ENCODE data around the gene ARL5A.
A peak's percentile ranks its signal among the peaks of the same experiment; 100 is the strongest.
"Not testable (repeated sequence)": the region's sequence is repeated elsewhere in the genome, so short reads cannot be mapped to it uniquely, and the experiment has no call there.

ARL5A gene, protein sequence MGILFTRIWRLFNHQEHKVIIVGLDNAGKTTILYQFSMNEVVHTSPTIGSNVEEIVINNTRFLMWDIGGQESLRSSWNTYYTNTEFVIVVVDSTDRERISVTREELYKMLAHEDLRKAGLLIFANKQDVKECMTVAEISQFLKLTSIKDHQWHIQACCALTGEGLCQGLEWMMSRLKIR

DNA sequence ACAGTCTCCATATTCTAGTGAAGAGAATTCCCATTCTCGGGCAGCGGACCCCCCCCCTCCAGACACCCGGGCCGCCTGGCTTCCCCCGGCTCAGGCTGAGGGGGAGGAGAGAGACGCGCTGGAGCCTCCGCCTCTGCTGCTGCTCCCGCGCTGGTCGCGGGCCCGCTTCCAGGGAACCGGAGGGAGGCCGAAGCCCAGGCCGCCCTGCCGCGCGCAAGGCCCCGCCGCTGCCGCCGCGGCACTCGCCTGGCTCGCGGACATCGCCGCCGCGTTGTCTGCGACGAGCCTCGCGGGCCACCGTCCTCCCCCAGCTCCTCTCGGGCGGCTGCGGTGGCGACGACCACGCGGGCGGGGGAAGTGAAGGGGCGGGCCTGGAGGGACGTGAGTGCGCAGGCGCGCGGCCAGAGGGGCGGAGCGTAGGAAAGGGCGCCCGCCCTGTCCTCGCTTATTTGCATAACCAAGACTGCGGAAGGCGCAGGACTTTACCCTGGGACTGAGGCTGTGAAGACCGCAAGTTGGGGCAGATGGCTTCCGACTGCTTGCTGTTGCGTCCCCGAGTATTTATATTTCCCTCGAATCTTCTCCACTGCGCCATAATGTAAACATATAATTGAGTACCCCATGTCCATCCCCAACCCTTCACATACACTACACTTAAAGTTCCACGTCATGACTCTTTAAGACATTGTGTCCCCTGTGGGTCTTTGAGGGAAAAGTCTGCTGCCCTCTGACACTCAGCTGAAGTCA, at the start of gene ARL5A:
Gene ARL5A, minus strand, starts transcription at position 279 of the 747 bp plus-strand sequence. Its CDS starts 245 bp downstream, at position 34.
- DNase-seq (ENCODE audit: low spot score), result peak; percentile 95
- Mint-ChIP-seq H3K9me3 (no peaks in the 10 kb centered on the region), H3K4me3 (peak within 1 kb of the TSS; percentile 97), H3K4me1 (ENCODE audit: low read depth) (peaks cover 27% of the 10 kb centered on the region), H3K27ac (peak within 1 kb of the TSS; percentile 81), H3K27me3 (ENCODE audit: low read depth) (peaks cover 10% of the 10 kb centered on the region), H3K36me3 (ENCODE audit: low read depth) (peaks cover 6% of the 10 kb centered on the region)

DNA sequence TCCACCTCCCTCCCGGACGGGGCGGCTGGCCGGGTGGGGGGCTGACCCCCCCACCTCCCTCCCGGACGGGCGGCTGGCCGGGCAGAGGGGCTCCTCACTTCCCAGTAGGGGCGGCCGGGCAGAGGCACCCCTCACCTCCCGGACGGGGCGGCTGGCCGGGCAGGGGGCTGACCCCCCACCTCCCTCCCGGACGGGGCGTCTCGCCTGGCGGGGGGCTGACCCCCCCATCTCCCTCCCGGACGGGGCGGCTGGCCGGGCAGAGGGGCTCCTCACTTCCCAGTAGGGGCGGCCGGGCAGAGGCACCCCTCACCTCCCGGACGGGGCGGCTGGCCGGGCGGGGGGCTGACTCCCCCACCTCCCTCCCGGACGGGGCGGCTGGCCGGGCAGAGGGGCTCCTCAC, 47.4 kb upstream of the ARL5A start:
- not testable (repeated sequence) for H3K4me1 Mint-ChIP-seq (ENCODE audit: low read depth); H3K27me3 Mint-ChIP-seq (ENCODE audit: low read depth); H3K4me3 Mint-ChIP-seq; H3K9me3 Mint-ChIP-seq; H3K27ac Mint-ChIP-seq; DNase-seq (ENCODE audit: low spot score); H3K36me3 Mint-ChIP-seq (ENCODE audit: low read depth)

DNA sequence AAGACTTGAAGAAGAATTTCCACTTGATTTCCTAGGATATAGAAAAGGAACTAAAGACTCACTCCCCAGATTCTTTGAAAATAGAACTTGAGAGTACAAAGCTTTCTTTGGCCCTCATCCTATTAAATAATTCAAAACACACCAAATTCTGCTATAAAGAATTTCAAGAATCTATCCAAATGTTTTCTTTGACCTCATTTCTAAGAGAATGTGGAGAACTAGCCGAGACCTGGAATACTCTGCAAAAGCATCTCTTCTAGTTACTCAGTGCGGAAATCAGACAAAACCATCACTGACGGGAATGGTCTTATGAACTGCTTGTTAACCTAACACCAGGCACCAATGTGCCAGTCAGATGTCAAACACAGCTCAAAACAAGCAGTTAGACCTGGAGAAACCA, 44.2 kb upstream of the ARL5A start:
- DNase-seq (ENCODE audit: low spot score), result no peak
- Mint-ChIP-seq H3K27ac (no peak overlapping the region), H3K27me3 (ENCODE audit: low read depth) (peaks cover 7% of the 10 kb centered on the region), H3K9me3 (no peaks in the 10 kb centered on the region), H3K4me3 (no peak overlapping the region), H3K36me3 (ENCODE audit: low read depth) (no peaks in the 10 kb centered on the region), H3K4me1 (ENCODE audit: low read depth) (no peaks in the 10 kb centered on the region)

DNA sequence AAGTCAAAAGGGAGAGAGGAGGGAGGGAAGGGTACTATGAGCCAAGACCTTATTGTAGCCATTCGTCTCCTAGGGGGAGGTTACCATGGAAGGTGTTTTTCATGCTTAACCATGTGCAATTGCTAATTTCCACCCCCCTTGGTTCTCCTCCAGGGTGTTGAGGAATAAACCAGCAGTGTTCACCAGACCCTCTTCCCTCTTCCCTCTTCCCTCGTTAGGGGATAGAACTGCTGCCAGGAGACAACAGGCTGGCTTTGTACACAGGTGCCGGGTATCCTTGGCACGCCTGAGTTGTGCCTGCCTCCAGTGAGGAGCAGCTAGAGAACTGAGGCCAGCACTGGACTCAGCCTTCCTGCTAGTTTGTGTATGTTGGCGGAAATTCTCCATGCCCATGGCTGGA, 41.1 kb upstream of the ARL5A start:
- DNase-seq (ENCODE audit: low spot score), result no peak
- H3K27ac Mint-ChIP-seq, result no peak overlapping the region
- H3K36me3 Mint-ChIP-seq (ENCODE audit: low read depth), result no peaks in the 10 kb centered on the region
- H3K9me3 Mint-ChIP-seq, result no peaks in the 10 kb centered on the region
- H3K4me3 Mint-ChIP-seq, result no peak overlapping the region
- H3K4me1 Mint-ChIP-seq (ENCODE audit: low read depth), result no peaks in the 10 kb centered on the region
- peaks cover 8% of the 10 kb centered on the region for H3K27me3 Mint-ChIP-seq (ENCODE audit: low read depth)

DNA sequence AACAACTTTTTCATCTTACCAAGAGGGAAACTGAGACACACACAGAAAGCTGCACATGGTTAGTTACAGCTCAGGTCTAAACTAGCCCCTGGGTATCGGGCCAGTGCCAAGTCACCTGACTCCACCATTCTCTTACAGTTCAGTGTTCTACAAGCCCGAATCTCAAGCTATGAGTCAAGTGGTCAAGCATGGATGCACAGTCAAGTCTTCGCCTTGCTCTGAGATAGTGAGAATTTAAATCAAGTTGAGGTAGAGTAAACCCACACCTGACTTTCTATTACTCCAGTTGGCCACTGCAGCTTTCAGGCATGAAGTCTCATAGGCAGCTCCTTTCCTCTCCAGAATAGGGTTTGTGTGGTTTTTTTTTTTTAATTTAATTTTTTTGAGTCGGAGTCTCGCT, 34.5 kb upstream of the ARL5A start:
- Mint-ChIP-seq H3K27me3 (ENCODE audit: low read depth) (peaks cover 3% of the 10 kb centered on the region), H3K4me3 (no peak overlapping the region), H3K27ac (no peak overlapping the region), H3K9me3 (no peaks in the 10 kb centered on the region), H3K4me1 (ENCODE audit: low read depth) (no peaks in the 10 kb centered on the region), H3K36me3 (ENCODE audit: low read depth) (no peaks in the 10 kb centered on the region)
- DNase-seq (ENCODE audit: low spot score), result no peak

DNA sequence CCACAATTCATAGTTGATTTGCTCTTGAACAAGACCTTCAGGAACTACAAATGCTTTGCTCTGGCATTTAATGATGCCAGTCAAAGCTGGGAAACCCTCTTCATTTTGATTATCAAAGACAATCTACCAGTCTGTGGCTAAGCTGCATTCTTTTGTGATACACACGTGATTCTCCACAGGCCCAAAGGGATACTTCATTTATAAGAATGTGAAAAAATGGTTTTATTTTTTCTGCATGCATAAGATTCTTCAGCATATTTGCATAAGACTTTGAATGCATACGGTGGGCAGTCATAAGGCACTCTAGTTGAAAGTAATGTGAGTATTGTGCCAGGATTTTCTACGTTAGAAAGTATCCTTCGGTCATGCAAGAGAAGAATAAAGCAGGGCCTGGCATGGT, 33.0 kb upstream of the ARL5A start:
- H3K4me3 Mint-ChIP-seq, result no peak overlapping the region
- H3K9me3 Mint-ChIP-seq, result no peaks in the 10 kb centered on the region
- no peaks in the 10 kb centered on the region for H3K4me1 Mint-ChIP-seq (ENCODE audit: low read depth)
- H3K27me3 Mint-ChIP-seq (ENCODE audit: low read depth), result no peaks in the 10 kb centered on the region
- no peak for DNase-seq (ENCODE audit: low spot score)
- no peaks in the 10 kb centered on the region for H3K36me3 Mint-ChIP-seq (ENCODE audit: low read depth)
- no peak overlapping the region for H3K27ac Mint-ChIP-seq

DNA sequence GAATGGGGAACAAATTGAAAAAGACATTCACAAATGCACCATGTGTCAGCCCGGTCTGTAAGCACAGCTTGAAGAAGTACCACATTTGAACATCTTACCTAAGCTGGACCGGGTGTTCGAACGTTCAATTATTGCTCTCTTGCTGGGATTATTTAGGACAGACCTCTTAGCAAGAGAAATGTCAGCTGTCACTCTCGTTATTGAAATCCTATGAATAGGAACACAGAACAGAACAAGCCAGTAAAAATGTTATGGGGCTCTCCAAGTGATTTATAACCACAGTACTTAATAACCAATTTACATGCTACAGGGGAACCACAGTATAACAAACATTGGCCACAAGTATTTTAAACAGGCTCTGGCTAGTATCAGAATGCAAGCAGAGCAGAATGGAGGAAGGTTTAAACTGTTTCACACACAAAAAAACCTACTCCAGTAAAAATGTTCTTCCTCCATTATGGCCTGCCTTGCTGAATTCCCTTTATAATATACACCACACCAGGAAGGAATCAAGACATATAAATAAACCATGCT, 32.5 kb upstream of the ARL5A start:
- Mint-ChIP-seq H3K4me3 (no peak overlapping the region), H3K4me1 (ENCODE audit: low read depth) (no peaks in the 10 kb centered on the region), H3K36me3 (ENCODE audit: low read depth) (no peaks in the 10 kb centered on the region), H3K27me3 (ENCODE audit: low read depth) (no peaks in the 10 kb centered on the region), H3K27ac (no peak overlapping the region), H3K9me3 (no peaks in the 10 kb centered on the region)
- DNase-seq (ENCODE audit: low spot score), result no peak

DNA sequence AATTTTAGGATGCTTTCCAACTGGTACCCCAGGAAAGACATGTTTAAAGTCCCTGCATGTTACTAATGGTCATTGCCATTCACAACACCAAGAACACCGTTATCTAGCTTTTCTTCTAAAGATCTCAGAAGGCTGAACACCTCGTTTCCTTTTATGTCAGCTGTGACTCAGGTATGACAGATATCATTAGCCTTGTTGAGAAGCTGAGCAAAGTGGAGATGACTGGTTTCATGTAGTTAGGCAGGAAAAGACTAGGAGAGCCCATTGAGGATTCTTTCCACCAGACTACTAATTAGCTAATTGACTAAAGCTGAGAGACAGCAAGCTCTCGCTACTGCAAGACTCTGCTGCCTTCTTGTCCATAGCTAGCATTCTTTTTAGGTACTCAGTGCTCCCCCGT, 32.0 kb upstream of the ARL5A start:
- no peaks in the 10 kb centered on the region for H3K36me3 Mint-ChIP-seq (ENCODE audit: low read depth)
- no peaks in the 10 kb centered on the region for H3K27me3 Mint-ChIP-seq (ENCODE audit: low read depth)
- no peak overlapping the region for H3K4me3 Mint-ChIP-seq
- H3K9me3 Mint-ChIP-seq, result no peaks in the 10 kb centered on the region
- H3K27ac Mint-ChIP-seq, result no peak overlapping the region
- no peak for DNase-seq (ENCODE audit: low spot score)
- H3K4me1 Mint-ChIP-seq (ENCODE audit: low read depth), result no peaks in the 10 kb centered on the region

DNA sequence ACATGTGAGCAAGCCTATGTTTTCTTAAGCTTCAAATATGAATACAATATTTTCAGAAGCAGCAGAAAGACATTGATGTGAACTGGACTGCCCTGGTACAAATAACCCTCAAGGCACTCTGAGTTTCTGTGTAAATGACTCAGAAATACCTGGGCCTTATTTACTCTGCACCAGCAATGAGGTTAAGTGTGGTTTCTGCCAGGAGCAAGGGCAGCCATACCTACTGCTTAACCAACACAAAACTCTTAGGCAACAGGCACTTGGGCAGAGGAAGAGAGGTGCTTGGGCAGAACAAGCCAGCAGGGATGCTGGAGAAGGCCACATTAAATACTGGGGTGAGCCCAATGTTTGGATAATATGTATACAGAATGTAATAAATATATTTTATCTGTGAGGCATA, 29.4 kb upstream of the ARL5A start:
- peaks cover 5% of the 10 kb centered on the region for H3K27me3 Mint-ChIP-seq (ENCODE audit: low read depth)
- H3K4me3 Mint-ChIP-seq, result no peak overlapping the region
- no peaks in the 10 kb centered on the region for H3K36me3 Mint-ChIP-seq (ENCODE audit: low read depth)
- H3K9me3 Mint-ChIP-seq, result no peaks in the 10 kb centered on the region
- DNase-seq (ENCODE audit: low spot score), result no peak
- H3K27ac Mint-ChIP-seq, result no peak overlapping the region
- no peaks in the 10 kb centered on the region for H3K4me1 Mint-ChIP-seq (ENCODE audit: low read depth)

DNA sequence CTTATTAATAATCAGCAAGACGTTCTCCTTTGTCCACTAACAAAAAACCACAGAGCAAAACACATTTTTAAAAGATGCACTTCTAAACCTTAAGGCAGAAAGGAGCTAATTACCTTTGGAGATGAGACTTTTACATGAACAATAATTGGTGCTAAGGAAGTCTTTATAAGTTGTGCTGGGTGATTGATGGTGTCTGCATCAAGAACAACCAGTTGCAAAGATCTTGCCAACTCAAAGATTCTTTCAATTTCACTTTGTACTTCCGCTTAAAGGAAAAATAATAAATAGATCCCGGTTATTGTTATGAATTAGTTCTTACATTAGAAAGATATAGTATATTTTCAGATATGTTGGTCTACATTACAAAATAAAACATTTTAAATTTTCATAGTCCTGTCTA, 26.9 kb upstream of the ARL5A start:
- no peak overlapping the region for H3K27ac Mint-ChIP-seq
- no peak for DNase-seq (ENCODE audit: low spot score)
- no peaks in the 10 kb centered on the region for H3K36me3 Mint-ChIP-seq (ENCODE audit: low read depth)
- H3K4me1 Mint-ChIP-seq (ENCODE audit: low read depth), result no peaks in the 10 kb centered on the region
- no peak overlapping the region for H3K4me3 Mint-ChIP-seq
- H3K9me3 Mint-ChIP-seq, result no peaks in the 10 kb centered on the region
- peaks cover 7% of the 10 kb centered on the region for H3K27me3 Mint-ChIP-seq (ENCODE audit: low read depth)

DNA sequence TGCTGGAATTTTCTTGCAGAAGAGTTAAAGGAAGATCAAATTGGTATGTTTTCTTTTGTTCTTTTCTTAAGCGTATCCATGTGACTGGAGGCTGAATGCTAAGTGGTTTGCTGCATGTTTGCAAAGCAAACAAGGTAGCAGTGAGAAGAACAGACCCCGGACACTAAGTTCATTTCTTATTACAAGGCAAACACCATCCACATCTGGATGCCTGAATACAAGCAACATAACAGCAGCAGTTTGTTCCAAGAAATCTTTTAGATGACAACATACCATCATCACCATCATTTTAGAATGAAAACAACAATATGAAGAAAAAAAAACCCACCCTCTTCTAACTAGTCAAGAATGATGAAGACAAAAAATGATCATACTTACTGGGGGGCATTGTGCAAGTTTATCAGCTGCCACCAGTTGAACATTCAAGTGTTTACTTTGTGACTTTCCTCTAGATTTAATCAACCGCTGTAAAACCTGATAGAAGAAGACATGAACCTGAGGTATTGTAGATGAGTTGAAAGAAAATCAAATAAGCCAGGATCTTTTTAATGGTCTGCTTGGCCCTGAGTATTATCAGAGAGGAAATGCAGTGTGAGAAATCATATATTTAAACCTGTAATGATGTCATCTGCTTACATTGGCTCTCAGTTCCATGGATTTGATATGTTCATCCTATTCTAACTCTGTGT, 25.0 kb upstream of the ARL5A start:
- Mint-ChIP-seq H3K4me3 (no peak overlapping the region), H3K4me1 (ENCODE audit: low read depth) (no peaks in the 10 kb centered on the region), H3K27me3 (ENCODE audit: low read depth) (peaks cover 13% of the 10 kb centered on the region), H3K27ac (no peak overlapping the region), H3K9me3 (no peaks in the 10 kb centered on the region), H3K36me3 (ENCODE audit: low read depth) (no peaks in the 10 kb centered on the region)
- no peak for DNase-seq (ENCODE audit: low spot score)

DNA sequence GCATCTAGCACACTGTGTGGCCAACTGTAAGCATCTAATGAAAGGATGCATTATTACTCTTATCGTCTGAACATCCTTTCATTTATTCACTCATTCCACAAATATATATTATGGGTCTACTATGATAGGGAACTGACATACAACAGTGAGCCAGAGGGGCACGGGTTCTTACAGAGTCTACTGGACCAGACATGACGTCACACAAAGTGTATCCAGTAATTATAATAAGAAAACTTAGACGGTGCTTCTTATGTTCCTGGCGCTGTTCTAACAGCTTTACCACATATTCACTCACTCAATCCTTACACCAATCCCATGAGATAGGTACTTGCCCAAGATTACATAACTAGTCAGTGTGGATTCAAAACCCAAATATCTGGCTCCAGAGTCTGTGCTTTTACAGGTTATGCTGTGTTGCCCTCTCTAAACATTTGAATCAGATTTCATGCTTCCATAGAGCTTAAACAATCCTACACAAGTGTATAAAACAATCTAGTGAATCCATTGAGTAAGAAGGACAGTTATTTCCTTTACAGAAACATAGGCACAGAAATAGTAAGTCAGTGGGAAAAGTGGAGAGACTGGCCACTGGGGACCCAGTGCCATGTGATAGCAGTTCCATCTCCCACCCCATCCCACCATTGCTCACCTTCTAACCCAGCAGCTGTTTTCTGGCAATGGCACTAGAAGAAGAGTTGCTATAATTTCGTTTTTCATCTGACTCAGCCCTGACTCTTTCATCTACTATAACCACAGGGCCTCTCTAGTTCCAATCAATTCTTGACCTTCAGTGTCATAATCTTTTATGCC, 24.2 kb upstream of the ARL5A start:
- Mint-ChIP-seq H3K4me3 (no peak overlapping the region), H3K4me1 (ENCODE audit: low read depth) (no peaks in the 10 kb centered on the region), H3K9me3 (no peaks in the 10 kb centered on the region), H3K27me3 (ENCODE audit: low read depth) (peaks cover 14% of the 10 kb centered on the region), H3K36me3 (ENCODE audit: low read depth) (no peaks in the 10 kb centered on the region), H3K27ac (no peak overlapping the region)
- DNase-seq (ENCODE audit: low spot score), result no peak

DNA sequence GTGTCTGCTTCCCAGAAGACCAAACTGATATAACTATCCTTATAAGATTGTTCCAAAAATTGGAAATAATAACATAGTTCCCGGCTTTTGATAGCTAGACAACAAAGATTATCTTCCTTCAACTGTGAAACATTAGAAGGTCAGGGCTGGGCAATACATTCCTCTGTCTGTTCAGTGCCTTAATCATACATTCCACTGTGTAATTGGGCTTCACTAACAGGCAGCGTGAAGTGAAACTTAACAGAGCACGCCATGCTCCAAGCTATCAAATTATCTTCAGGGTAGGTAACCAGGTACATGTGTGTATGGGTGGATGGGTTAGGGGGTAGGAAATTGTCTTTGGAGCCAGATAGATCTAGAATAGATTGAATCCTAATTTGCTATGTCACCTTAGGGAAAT, 23.5 kb upstream of the ARL5A start:
- Mint-ChIP-seq H3K27ac (no peak overlapping the region), H3K36me3 (ENCODE audit: low read depth) (no peaks in the 10 kb centered on the region), H3K9me3 (no peaks in the 10 kb centered on the region), H3K4me3 (no peak overlapping the region), H3K4me1 (ENCODE audit: low read depth) (no peaks in the 10 kb centered on the region), H3K27me3 (ENCODE audit: low read depth) (peaks cover 16% of the 10 kb centered on the region)
- DNase-seq (ENCODE audit: low spot score), result no peak

Measured in T-helper 2 cell treated with Interferon-gamma antibody and Interleukin-4, amounts not matched to agents 5 μg/mL and 100 μg/mL, for 36 hours (primary cell).